Activated CD4-positive, CD25-positive, alpha-beta regulatory T cell (primary cell): ENCODE measurements around the gene CYP2E1.
"Not testable (repeated sequence)": the region's sequence is repeated elsewhere in the genome, so short reads cannot be mapped to it uniquely, and the experiment has no call there.

Source experiments
- DNase-seq, 4 experiments: peaks; one replicate each; lab custom pipeline; 2025; lab: John Stamatoyannopoulos, UW

Gene CYP2E1

GRCh38 chr10:133528845-133529575 is 1.8 kb downstream of the CYP2E1 start:
- DNase-seq = no peak

GRCh38 chr10:133529576-133529946 is 2.4 kb downstream of the CYP2E1 start:
- no peak for DNase-seq

GRCh38 chr10:133530506-133530905 is 3.3 kb downstream of the CYP2E1 start:
- DNase-seq = no peak

- no peak for DNase-seq
These were observed 5.7 kb downstream of the CYP2E1 start for GRCh38 chr10:133532871-133533270.

GRCh38 chr10:133534417-133534816 is 7.3 kb downstream of the CYP2E1 start:
- DNase-seq = no peak

GRCh38 chr10:133536198-133536597 is 9.0 kb downstream of the CYP2E1 start:
- no peak for DNase-seq

GRCh38 chr10:133537546-133538545 is 10.7 kb downstream of the CYP2E1 start:
- DNase-seq = no peak

GRCh38 chr10:133541441-133541975 is 14.3 kb downstream of the CYP2E1 start:
- not testable (repeated sequence) for DNase-seq

- DNase-seq = no peak
These were observed 17.3 kb downstream of the CYP2E1 start for GRCh38 chr10:133544506-133544905.

GRCh38 chr10:133554600-133554999 is 27.4 kb downstream of the CYP2E1 start:
- no peak for DNase-seq

- DNase-seq = no peak
These were observed 28.4 kb downstream of the CYP2E1 start for GRCh38 chr10:133555521-133555920.

- DNase-seq = no peak
These were observed 30.2 kb downstream of the CYP2E1 start for GRCh38 chr10:133557381-133557780.

- no peak for DNase-seq
These were observed 32.1 kb downstream of the CYP2E1 start for GRCh38 chr10:133559216-133559615.

GRCh38 chr10:133564816-133565215 is 37.7 kb downstream of the CYP2E1 start:
- DNase-seq = no peak

GRCh38 chr10:133565441-133566294 is 38.5 kb downstream of the CYP2E1 start, which contains the start of gene SYCE1:
Gene SYCE1 (minus strand): TSS chr10:133565583. CDS start chr10:133565529, 54 bp downstream.
- no peak for DNase-seq

- DNase-seq = no peak
These were observed 40.0 kb downstream of the CYP2E1 start for GRCh38 chr10:133567119-133567518.

GRCh38 chr10:133567609-133568286 is 40.6 kb downstream of the CYP2E1 start:
- no peak for DNase-seq

GRCh38 chr10:133568287-133568614 is 41.1 kb downstream of the CYP2E1 start:
- no peak for DNase-seq

- not testable (repeated sequence) for DNase-seq
These were observed 41.8 kb downstream of the CYP2E1 start for GRCh38 chr10:133568831-133569527.

- not testable (repeated sequence) for DNase-seq
These were observed 42.6 kb downstream of the CYP2E1 start for GRCh38 chr10:133569801-133570200.
